Activated CD8-positive, alpha-beta memory T cell treated with anti-CD3 and anti-CD28 coated beads for 36 hours (primary cell): ENCODE results near the gene SPTBN4. TPM values are rescaled to one million over a fixed set of nuclear protein-coding genes. Genes with fewer than 3 reads are reported as not detected.

Source experiments
- CTCF ChIA-PET: fragments of 350-600 bp; sonication (Branson Sonifier 250); formaldehyde crosslinking; loops from one replicate; lab custom pipeline; 2021; ENCODE audit warnings: antibody characterized with exemption; lab: Charles Lee
- POLR2A ChIA-PET: fragments of 350-600 bp; sonication (Branson Sonifier 250); formaldehyde crosslinking; loops from one replicate; lab custom pipeline; 2021; ENCODE audit warnings: antibody characterized with exemption; lab: Charles Lee
- total RNA-seq, 2 experiments: library from RNA; stranded (reverse); gene quantifications; one replicate each; pipeline ENCODE4 v1.2.3, GENCODE V29; 2021

SPTBN4 gene
- total RNA-seq: under 1 TPM; 0.40 to 0.92 TPM

DNA sequence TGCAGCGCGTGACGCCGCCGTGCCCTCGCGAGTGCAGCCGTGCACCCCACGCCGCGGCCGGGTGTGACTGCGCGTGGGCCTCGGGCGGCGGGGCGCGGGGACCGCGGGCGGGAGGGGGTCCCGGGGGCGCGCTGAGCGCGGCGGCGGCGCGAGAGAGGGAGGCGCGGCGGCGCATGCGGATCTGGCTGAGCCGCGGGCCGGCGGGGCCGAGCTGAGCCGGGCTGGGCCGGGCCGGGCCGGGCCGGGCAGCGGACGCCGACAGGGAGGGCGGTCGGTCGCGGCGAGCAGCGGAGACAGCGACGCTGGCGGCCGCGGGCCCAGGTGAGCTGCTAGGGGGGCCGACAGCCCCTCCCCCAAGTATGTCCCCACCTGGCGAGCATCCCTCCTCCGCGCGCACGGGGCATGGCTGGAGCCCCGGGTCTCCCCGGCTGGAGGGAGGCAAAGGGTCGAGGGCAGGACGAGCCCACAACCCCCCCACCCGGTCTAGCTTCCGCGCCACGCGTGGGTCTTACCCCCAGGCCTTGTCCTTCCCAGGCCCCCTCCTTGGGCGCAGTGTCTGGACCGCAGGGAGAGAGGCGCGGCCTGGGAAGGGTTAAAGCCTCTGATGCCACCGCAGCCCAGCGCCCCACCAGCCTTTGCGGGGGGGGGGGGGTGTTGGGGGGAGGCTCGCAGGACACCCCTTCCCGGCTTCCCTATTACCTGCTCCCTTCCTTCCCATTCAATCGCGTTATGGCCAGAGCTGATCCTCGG is at the start of gene SPTBN4:
TSS of gene SPTBN4 (plus strand) at position 17 of the 750 bp plus-strand sequence. CDS start 5,621 bp downstream, outside the sequence.
- CTCF ChIA-PET: interaction anchor here (1.0 to 1.9 kb wide), 3 partner anchors 9 to 54 kb away, joined by 3 to 4 read pairs (median 3); no protein-coding TSS in a partner anchor
- POLR2A ChIA-PET: interaction anchor here (0.7 kb wide), 1 partner anchor 311 kb away, joined by 3 read pairs; the partner anchor contains the start of gene RAB4B

DNA sequence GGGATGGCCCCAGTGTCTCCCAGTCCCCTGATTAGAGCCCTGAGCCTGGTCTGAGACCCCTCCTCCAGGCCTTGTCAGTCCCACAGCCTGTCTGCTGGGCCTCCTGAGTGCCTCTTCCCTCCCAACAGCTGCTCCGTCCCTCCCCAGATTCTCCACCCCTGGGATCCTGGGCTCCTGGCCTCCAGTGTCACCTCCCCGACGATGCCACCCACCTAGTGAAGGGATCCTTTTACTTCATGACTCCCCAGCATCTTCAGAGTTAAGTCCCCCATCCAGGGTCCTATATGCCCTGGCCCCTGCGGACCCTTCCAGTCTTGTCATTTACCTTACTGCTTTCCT is 49.2 kb upstream of the SPTBN4 start:
- CTCF ChIA-PET: interaction anchor here (0.6 to 1.3 kb wide), 2 partner anchors 14 to 209 kb away, joined by 3 read pairs; no protein-coding TSS in a partner anchor
- POLR2A ChIA-PET: interaction anchor here (0.6 kb wide), 1 partner anchor 68 kb away, joined by 6 read pairs; no protein-coding TSS in a partner anchor

DNA sequence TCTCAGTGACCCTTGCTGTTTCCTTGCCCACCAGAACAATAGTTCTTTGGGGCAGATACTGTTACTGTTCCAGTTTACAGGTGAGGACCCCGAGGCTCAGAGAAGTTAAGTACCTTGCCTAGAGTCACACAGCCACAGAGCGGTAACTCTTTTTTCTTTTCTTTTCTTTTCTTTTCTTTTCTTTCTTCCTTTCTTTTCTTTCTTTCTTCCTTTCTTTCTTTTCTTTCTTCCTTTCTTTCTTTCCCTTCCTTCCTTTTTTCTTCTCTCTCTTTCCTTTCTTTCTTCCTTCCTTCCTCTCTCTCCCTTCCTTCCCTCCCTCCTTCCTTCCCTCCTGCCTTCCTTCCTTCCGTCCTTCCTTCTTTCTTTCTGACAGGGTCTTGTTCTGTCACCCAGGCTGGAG is 48.8 kb upstream of the SPTBN4 start:
- ChIA-PET POLR2A (no interaction called here), CTCF (interaction anchor here (1.3 kb wide), 2 partner anchors 14 to 15 kb away, joined by 3 read pairs; no protein-coding TSS in a partner anchor)

DNA sequence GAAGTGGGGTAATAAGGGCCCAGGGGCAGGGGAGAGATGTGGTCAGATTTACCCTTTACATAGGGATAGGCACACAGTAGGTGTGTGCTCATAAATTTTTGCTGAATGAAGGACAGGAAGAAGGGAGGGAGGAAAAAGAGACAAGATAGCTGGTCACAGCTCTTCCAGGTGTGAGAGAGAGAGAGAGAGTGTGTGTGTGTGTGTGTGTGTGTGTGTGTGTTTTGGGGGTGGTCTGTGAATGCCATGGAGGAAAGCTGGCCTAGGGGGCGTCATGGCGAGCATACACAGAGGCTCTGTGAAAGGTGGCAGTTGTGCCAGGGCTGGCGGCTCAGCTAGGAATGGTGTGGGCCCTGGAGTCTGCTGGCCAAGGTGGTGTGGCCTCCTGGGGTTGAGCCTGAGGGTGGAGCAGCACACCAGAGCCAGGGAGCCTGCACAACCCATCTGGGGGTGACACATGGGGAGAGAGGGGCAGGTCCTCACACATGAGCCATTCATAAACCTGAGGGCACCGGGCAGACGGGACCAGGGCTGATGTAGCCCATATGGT is 47.7 kb upstream of the SPTBN4 start:
- POLR2A ChIA-PET: no interaction called here
- CTCF ChIA-PET: interaction anchor here (1.3 to 3.6 kb wide), 4 partner anchors 8 to 45 kb away, joined by 3 to 27 read pairs (median 18); partner anchors contain the start of genes BLVRB and SERTAD3

DNA sequence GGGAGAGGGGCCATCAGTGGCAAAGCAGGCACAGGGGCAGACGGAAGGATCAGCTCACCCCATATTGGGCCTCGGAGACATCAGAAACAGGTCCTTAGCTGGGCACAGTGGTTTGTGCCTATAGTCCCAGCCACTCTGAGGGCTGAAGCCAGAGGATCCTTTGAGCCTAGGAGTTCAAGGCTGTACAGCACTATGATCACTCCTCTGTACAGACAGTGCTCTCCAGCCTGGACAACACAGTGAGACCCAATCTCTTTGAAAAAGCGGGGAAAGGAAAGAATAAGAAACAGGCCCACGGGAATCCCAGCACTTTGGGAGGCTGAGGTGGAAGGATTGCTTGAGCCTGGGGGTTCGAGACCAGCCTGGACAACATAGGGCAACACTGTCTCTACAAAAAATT is 47.0 kb upstream of the SPTBN4 start:
- POLR2A ChIA-PET: interaction anchor here (1.5 to 1.9 kb wide), 2 partner anchors 25 to 46 kb away, joined by 5 to 12 read pairs; partner anchors contain the start of genes BLVRB and SERTAD3
- CTCF ChIA-PET: interaction anchor here (0.7 to 3.6 kb wide), 19 partner anchors 8 to 273 kb away, joined by 3 to 27 read pairs (median 4); partner anchors contain the start of genes BLVRB and SERTAD3

DNA sequence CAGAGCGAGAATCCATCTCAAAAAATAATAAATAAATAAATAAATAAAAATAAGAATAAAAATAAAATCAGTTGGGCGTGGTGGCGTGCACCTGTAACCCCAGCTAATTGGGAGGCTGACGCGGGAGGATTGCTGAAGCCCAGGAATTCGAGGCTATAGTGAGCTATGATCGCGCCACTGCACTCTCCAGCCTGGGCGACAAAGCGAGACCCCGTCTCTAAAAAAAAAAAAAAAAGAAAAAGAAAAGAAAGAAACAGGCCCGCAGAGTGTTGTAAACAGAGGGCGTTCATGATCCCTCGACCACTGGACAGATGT is 46.4 kb upstream of the SPTBN4 start:
- POLR2A ChIA-PET: interaction anchor here (0.6 to 2.3 kb wide), 8 partner anchors 16 to 991 kb away, joined by 3 to 12 read pairs (median 4); partner anchors contain the start of genes BLVRB and SERTAD3

DNA sequence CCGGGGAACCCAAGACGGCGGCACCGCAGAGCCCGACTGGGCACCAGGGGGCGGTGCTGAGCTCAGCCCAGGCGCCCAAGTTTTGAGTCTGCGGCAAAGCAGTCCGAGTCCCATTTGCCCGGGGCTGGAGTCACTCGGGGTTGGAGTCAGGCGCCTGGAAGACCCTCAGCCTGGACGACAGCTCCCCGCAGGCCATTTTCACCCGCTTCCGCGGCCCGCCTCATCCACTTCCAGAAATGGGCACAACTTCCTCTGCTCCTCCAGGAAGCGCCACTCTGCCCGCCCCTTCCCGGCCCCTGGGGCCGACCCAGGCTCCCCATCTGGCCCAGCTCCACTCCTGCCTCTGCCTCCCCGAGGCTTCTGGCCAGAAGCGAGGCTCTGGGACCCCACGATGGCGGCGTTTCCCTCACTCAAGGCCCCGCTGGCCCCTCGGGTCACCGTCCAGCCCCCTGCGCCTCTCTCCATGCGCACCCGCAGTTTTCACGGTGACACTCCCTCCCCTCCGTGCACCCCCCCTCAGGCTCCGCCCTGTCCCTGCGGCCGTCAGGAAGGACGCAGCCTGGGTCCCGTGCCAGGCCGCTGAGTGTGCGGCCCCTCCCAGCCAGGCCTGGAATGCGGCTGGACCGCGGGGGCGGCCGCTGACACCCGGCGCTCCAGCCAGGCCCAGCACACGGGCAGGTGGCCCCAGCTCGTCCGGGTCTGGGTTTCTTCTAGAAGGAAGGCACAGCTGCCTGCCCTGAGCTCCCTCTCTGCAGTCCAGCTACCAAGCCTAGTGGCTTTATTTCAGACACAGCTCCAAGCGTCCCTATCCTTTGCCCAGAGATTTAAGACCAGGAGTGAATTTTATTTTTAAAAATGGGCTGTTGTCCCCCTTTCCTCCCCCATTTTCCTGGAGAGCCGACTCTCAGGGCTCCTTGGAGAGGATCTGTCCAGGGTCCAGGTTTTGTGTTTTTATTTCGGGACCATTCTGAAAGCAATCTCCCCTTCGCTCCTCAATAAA is 45.7 kb upstream of the SPTBN4 start:
- ChIA-PET POLR2A (interaction anchor here (0.6 to 2.3 kb wide), 8 partner anchors 17 to 990 kb away, joined by 3 to 12 read pairs (median 4); partner anchors contain the start of genes BLVRB and SERTAD3), CTCF (interaction anchor here (0.7 to 3.6 kb wide), 27 partner anchors 10 to 275 kb away, joined by 3 to 27 read pairs (median 4); partner anchors contain the start of genes BLVRB and SERTAD3)

More for the DNA sequence above, 46.4 kb upstream of the SPTBN4 start:
- CTCF ChIA-PET: interaction anchor here (0.7 to 3.6 kb wide), 26 partner anchors 9 to 274 kb away, joined by 3 to 27 read pairs (median 4); partner anchors contain the start of genes BLVRB and SERTAD3

DNA sequence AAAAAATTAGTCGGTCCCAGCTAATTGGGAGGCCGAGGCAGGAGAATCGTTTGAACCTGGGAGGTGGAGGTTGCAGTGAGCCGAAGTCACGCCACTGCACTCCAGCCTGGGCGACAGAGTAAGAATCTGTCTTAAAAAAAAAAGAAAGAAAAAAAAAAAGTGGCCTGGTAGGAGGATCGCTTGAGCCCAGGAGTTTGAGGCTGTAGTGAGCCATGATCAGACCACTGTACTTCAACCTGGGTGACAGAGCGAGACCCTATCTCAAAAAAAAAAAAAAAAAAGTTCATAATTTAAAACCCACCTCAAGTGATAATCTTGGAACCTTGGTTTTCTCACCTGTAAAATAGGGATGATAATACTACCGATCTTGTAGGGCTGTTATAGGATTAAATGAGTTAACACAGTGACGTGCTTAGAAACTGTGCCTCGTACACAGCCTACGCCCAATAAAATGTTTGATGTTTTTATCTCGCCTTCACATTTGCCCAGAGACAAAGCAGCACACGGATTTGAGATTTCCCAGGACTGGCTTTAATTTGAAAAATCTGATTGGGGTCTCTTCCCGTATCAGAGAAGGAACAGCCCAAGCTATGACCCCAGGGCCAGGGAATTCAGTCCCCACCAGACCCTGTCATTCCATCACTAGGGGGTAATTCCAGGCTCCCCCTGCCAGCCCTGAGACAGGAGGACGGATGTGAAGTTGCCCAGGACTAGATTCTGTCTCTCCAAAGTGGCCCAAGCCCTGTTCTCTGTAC is 44.6 kb upstream of the SPTBN4 start:
- POLR2A ChIA-PET: interaction anchor here (1.9 to 2.3 kb wide), 2 partner anchors 20 to 43 kb away, joined by 9 to 12 read pairs; partner anchors contain the start of gene BLVRB
- CTCF ChIA-PET: interaction anchor here (2.3 to 3.6 kb wide), 2 partner anchors 10 to 22 kb away, joined by 19 to 20 read pairs; partner anchors contain the start of gene SERTAD3

DNA sequence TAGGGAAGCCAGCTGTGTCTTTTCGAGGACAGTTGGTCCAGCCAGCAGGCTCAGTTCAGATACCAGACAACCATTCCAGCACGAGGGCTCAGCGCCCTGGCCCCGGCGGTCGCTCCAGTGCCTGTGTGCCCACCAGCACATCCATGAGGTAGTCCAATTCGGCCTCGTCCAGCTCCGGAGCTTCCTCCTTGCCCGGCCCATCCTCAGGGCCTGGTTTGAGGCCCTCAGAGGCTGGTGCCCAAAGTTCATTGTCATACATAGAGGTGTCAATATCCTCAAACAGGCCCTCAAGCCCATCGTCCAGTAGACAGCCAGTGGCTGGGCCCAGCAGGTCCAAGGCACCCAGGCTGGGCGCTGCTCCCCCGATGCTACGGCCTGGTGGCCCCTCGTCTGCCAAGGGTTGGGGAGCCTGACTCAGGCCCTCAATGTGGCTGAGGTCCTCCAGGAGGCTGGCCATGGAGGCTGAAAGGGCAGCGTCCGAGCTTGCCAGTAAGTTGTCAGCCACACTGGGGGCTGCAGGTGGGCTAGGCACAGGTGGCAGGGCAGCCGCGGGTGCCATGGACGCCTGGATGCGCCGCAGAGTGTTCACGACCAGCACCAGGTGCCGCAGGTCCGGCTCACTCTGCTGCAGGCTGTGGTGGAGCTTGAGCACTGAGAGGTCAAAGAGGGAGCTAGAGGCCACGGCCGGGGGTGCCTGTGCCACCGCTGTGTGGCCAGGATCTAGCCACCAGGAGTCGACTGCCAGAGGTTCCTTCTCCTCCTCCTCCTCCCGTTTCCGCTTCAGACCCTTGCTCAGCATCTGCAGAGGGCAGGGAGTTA is 43.8 kb upstream of the SPTBN4 start:
- POLR2A ChIA-PET: no interaction called here
- CTCF ChIA-PET: interaction anchor here (0.6 to 3.6 kb wide), 4 partner anchors 20 to 279 kb away, joined by 3 to 19 read pairs (median 4); partner anchors contain the start of gene SERTAD3

DNA sequence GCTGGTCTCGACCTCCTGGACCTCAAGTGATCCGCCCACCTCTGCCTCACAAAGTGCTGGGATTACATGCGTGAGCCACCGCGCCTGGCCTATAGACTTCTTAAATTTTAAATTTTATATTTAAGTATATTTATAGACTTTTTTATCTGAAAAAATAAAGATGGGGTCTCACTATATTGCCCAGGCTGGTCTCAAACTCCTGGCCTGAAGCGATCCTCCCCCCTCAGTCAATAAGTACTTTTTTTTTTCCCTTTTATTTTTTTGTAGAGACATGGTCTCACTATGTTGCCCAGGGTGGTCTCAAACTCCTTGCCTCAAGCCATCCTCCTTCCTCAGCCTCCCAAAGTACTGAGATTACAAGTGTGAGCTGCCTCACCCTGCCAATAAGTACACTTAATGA is 42.9 kb upstream of the SPTBN4 start:
- CTCF ChIA-PET: interaction anchor here (0.6 to 1.7 kb wide), 3 partner anchors 21 to 280 kb away, joined by 3 to 4 read pairs (median 4); no protein-coding TSS in a partner anchor

DNA sequence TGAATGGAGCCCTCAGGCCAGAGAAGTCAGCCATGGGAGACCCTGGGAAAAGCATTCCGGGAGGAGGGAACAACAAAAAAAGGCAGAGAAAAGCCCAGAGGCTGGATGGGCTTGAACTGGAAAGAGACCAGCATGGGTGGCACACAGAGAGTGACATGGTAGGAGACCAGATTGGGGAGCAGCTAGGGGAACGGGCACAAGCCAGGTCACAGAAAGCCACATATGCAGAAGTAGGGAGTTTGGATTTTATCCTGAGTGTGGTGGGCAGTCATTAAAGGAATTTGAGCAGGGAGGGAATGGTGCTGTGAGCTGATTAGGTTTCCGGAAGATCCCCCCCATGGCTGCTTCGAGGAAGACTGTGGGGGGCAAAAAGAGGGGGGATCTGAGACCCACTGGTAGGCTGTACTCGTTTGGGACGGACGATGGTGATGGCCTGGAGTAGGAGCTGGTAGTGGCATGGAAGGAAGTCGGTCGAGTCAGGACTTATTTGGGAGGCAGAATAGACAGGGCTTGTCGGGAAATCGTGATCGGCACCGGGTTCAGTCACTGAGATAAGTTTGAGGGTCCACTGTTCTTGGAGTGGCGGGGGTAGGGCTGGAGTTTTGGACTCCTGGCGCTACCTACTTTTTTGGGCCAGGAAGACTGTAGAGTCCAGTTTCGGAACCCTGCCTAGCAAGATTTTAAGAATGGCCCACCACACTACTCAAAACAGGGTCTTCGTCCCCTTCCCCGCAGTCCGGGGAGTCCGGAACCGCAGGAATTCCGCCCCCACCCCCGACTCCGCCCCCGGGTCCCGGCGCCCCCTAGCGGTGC is 42.0 kb upstream of the SPTBN4 start:
- POLR2A ChIA-PET: interaction anchor here (0.9 kb wide), 1 partner anchor 18 kb away, joined by 4 read pairs; no protein-coding TSS in a partner anchor
- CTCF ChIA-PET: interaction anchor here (1.7 kb wide), 1 partner anchor 22 kb away, joined by 4 read pairs; no protein-coding TSS in a partner anchor

More for the DNA sequence above, 42.9 kb upstream of the SPTBN4 start:
- POLR2A ChIA-PET: no interaction called here

DNA sequence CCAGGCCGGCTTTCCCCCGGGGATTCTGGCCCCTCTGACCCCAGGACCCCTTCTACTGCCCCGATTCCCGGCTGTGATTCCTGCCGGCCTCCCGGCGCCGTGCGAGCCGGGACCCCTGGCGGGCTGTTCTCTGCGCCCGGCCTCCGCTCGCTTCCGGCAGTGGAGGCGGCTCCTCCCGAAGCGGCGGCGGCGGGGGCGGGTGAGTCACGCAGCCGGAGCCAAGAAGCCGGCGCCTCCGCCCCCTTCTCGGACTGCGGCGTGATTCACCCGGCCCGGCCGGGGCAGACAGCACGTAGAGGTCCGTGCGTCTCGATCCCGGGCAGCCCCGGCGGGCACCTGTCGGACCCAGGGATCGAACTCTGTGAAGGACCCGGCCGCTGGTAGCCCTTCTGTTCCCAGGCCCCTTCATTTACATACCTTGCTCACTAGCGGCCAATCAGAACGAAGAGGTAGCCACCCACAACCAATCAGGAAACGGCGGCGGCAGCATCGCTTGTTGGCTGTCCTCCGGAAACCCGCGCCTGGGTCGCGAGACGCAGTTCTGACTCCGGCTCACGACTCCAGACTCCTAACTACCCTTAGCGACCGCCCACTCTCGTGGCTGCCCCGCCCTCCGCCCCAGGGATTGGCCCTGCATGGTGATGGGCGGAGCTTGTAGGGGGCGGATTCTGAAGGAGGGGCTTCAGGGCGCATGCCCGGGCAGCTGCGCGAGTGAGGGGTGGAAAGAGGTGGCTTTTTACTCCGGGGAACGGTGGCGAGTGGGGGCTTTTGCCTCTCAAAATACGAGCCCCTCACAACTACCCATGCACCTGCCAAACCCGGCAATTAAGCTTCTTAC is 41.1 kb upstream of the SPTBN4 start, which contains the start of gene SERTAD1:
TSS of gene SERTAD1 (minus strand) at position 543 of the 838 bp plus-strand sequence. CDS start 2,446 bp downstream, outside the sequence.
- POLR2A ChIA-PET: interaction anchor here (0.7 to 2.2 kb wide), 7 partner anchors 13 to 326 kb away, joined by 3 to 15 read pairs (median 4); partner anchors contain the start of genes COQ8B, ITPKC and SERTAD3
- CTCF ChIA-PET: interaction anchor here (0.5 to 2.3 kb wide), 8 partner anchors 13 to 282 kb away, joined by 3 to 8 read pairs (median 4); partner anchors contain the start of genes C19orf47, PLD3 and SERTAD3

DNA sequence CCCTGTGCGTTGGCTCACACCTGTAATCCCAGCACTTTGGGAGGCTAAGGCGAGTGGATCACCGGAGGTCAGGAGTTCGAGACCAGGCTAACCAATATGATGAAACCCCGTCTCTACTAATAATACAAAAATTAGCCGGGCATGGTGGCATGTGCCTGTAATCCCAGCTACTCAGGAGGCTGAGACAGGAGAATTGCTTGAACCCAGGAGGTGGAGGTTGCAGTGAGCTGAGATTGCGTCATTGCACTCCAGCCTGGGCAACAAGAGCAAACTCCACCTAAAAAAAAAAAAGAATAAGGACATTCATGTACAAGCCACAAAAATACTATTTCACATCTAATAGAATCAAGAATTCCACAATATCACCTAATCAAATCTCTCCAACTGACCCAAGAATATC is 38.6 kb upstream of the SPTBN4 start:
- ChIA-PET POLR2A (interaction anchor here (0.8 kb wide), 1 partner anchor 36 kb away, joined by 8 read pairs; no protein-coding TSS in a partner anchor), CTCF (interaction anchor here (0.6 kb wide), 1 partner anchor 337 kb away, joined by 3 read pairs; the partner anchor contains the start of gene ZNF780A)

DNA sequence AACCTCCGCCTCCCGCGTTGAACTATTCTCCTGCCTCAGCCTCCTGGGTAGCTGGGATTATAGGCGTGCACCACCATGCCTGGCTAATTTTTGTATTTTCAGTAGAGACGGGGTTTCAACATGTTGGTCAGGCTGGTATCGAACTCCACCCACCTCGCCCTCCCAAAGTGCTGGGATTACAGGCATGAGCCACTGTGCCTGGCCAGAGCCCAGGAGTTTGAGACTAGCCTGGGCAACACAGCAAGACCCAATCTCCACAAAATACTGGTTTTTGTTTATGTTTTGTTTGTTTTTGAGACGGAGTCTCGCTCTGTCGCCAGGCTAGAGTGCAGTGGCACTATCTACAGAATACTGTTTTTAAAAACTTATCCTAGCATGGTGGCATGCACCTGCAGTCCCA is 36.6 kb upstream of the SPTBN4 start:
- POLR2A ChIA-PET: interaction anchor here (0.6 kb wide), 1 partner anchor 11 kb away, joined by 4 read pairs; no protein-coding TSS in a partner anchor

More for the DNA sequence above, 36.6 kb upstream of the SPTBN4 start:
- CTCF ChIA-PET: interaction anchor here (0.9 to 4.2 kb wide), 2 partner anchors 8 to 10 kb away, joined by 3 to 20 read pairs; no protein-coding TSS in a partner anchor
